Hippocampal formation (tissue), 2 donors: ENCODE measurements around the gene FGF19.

Experiments used
- DNase-seq, 2 donors: peaks; one replicate each; lab custom pipeline; 2025; lab: John Stamatoyannopoulos, UW

The FGF19 gene

DNA sequence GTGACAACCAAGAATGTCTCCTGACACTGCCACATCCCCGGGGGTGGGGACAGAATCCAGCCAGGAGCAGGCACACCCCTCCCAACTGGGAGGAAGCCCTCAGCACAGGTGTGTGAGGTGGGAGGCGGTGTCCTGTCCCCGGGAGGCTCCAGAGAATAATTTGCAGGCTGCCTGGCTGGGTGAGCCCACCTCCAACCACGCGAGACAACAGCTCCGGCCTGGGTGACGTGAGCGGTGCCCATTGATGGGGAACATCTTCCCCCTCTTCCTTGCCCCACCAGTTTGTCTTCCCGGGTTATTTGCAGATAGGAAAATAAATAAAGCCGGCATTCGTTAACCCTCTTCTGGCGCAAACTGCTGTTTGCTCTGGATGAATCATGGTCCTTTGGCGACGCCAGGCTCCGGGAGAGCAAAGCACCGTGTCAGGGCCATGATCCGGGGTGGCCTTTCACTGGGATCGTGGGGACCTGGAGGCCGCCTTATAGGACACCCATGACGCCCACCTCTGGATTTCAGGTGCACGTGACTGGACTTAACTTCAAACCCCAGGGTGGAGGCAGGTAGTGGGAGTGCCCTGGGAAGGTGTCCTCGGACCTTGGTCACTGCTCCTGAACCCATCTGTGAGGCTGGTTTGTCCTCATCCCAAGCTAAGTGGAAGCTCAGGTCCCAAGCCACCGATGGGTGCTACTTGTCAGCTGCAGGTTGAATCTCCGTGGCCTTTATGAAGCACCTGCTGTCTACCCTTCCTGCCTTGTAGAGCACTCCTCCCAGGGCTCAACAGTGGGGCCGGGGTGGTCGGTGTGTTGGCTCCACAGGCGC, 49.0 kb downstream of the FGF19 start:
- no peak for DNase-seq

- no peak for DNase-seq
Measured at GRCh38 chr11:69654001-69654659, 49.7 kb downstream of the FGF19 start.

DNA sequence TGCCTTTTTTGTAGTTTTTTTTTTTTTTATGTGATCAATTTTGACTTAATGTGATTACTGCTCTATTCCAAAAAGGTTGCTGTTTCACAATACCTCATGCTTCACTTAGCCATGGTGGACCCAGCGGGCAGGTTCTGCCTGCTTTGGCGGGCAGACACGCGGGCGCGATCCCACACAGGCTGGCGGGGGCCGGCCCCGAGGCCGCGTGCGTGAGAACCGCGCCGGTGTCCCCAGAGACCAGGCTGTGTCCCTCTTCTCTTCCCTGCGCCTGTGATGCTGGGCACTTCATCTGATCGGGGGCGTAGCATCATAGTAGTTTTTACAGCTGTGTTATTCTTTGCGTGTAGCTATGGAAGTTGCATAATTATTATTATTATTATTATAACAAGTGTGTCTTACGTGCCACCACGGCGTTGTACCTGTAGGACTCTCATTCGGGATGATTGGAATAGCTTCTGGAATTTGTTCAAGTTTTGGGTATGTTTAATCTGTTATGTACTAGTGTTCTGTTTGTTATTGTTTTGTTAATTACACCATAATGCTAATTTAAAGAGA, 50.3 kb downstream of the FGF19 start:
- no peak for DNase-seq

DNA sequence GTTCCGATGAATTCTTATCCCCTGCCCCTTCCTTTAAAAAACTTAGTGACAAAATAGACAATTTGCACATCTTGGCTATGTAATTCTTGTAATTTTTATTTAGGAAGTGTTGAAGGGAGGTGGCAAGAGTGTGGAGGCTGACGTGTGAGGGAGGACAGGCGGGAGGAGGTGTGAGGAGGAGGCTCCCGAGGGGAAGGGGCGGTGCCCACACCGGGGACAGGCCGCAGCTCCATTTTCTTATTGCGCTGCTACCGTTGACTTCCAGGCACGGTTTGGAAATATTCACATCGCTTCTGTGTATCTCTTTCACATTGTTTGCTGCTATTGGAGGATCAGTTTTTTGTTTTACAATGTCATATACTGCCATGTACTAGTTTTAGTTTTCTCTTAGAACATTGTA, 50.8 kb downstream of the FGF19 start:
- DNase-seq = no peak

DNA sequence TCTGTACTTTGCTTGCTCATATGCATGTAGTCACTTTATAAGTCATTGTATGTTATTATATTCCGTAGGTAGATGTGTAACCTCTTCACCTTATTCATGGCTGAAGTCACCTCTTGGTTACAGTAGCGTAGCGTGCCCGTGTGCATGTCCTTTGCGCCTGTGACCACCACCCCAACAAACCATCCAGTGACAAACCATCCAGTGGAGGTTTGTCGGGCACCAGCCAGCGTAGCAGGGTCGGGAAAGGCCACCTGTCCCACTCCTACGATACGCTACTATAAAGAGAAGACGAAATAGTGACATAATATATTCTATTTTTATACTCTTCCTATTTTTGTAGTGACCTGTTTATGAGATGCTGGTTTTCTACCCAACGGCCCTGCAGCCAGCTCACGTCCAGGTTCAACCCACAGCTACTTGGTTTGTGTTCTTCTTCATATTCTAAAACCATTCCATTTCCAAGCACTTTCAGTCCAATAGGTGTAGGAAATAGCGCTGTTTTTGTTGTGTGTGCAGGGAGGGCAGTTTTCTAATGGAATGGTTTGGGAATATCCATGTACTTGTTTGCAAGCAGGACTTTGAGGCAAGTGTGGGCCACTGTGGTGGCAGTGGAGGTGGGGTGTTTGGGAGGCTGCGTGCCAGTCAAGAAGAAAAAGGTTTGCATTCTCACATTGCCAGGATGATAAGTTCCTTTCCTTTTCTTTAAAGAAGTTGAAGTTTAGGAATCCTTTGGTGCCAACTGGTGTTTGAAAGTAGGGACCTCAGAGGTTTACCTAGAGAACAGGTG, 51.8 kb downstream of the FGF19 start:
- DNase-seq = no peak

DNA sequence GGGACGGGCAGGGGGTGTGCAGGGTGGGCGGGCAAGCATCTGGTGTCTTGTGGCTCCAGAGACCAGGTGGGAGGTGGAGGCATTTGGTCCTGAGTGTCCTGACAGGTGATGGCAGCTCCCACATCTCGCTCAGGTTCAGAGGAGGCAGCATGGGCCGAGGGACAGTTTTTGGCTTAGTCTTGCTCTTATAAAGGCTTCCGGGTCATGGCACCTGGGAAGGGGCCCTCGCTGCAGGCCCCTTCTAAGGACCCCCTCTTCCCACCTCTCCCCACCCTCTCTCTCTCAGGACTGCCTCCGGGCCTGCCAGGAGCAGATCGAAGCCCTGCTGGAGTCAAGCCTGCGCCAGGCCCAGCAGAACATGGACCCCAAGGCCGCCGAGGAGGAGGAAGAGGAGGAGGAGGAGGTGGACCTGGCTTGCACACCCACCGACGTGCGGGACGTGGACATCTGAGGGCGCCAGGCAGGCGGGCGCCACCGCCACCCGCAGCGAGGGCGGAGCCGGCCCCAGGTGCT, 52.9 kb downstream of the FGF19 start:
- no peak for DNase-seq

- no peak for DNase-seq
Measured at GRCh38 chr11:69650081-69650831, 53.6 kb downstream of the FGF19 start.

DNA sequence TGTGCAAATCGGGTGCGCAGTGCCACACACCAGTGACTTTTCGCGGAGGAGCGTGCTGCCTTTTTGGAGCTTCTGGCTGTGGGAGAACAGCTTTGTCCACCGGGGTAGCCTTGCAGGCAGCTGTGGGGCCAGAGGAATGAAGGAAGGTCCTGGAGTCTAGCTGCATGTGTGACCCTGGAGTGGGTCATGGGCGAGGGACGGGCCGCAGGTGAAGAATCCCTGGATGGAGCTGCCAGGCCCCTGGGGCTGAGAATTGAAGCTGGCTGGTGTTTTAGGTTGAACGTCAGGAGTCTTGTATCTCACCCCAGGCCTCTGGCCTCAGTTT, 54.3 kb downstream of the FGF19 start:
- no peak for DNase-seq

- no peak for DNase-seq
Measured at GRCh38 chr11:69648679-69649575, 54.9 kb downstream of the FGF19 start.
